ENCODE data around the gene GAL3ST3. TPM values are rescaled to one million over a fixed set of nuclear protein-coding genes. Genes with fewer than 3 reads are reported as not detected.

GAL3ST3 gene
- total RNA-seq, 4 donors from 2014 or later, result not detected

DNA sequence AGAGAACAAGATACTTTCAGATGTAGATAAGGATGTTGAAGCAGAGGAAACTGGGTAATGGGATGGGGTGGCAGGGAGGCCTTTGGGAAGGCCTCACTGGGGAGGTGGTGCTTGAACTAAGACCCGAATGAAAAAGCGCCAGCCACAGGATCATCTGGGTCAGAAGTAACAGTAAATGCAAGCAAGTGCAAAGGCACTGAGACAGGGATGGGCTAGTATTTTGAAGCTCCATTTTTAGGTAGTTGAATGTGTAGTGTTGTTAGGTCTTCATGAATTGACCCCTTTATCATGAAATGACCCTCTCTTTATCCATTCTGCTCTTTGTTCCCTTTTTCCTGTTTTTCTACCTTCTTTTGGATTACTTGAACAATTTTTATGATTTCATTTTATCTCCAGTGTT lies 14.9 kb upstream of the GAL3ST3 start:
- Histone ChIP-seq H3K4me1 (peaks cover 15% of the 10 kb centered on the region), H3K36me3 (peaks cover 92% of the 10 kb centered on the region), H3K9me3 (no peaks in the 10 kb centered on the region), H3K27ac (no peak overlapping the region), H3K27me3 (no peaks in the 10 kb centered on the region), H3K4me3 (no peak overlapping the region)
- no peak for TF ChIP-seq EP300 (IDR thresholded peaks at IDR 0.05)
- no peak for TF ChIP-seq POLR2AphosphoS5 (IDR thresholded peaks at IDR 0.05)
- no peak for TF ChIP-seq POLR2A (IDR thresholded peaks at IDR 0.05)
- TF ChIP-seq, protein P1, sequence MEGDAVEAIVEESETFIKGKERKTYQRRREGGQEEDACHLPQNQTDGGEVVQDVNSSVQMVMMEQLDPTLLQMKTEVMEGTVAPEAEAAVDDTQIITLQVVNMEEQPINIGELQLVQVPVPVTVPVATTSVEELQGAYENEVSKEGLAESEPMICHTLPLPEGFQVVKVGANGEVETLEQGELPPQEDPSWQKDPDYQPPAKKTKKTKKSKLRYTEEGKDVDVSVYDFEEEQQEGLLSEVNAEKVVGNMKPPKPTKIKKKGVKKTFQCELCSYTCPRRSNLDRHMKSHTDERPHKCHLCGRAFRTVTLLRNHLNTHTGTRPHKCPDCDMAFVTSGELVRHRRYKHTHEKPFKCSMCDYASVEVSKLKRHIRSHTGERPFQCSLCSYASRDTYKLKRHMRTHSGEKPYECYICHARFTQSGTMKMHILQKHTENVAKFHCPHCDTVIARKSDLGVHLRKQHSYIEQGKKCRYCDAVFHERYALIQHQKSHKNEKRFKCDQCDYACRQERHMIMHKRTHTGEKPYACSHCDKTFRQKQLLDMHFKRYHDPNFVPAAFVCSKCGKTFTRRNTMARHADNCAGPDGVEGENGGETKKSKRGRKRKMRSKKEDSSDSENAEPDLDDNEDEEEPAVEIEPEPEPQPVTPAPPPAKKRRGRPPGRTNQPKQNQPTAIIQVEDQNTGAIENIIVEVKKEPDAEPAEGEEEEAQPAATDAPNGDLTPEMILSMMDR (IDR thresholded peaks at IDR 0.05), result no peak
- peak in 1 of 2 donors; percentile 7 for DNase-seq (ENCODE audit: low spot score in 2 of 2)
- WGBS, result 94% methylated on average over 2 of the region's 2 CpGs

DNA sequence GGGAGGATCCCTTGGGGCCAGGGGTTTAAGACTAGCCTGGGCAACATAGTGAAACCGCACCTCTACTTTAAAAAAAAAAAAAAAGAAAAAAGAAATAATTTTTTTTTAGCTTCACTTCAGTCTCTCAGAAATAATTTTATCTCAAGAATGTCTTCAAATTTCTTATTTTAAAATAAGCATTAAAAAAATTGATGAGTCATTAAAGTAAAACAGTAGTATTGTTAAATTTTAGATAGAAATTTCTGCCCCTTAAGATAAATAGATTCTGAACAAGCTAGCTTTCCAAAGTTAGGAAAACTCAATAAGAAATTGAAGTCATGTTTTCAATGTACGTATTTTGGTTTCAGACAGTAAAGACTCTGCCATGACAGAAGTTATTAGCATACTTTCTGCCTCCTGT lies 13.4 kb upstream of the GAL3ST3 start:
- peak in 1 of 2 donors; percentile 24 for DNase-seq (ENCODE audit: low spot score in 2 of 2)
- no peaks in the 10 kb centered on the region for H3K9me3 ChIP-seq
- no peak overlapping the region for H3K4me3 ChIP-seq
- 91% methylated on average over 2 of the region's 2 CpGs for WGBS
- no peak overlapping the region for H3K27ac ChIP-seq
- H3K27me3 ChIP-seq, result no peaks in the 10 kb centered on the region
- TF ChIP-seq, protein P1 (IDR thresholded peaks at IDR 0.05), result no peak
- TF ChIP-seq POLR2AphosphoS5 (IDR thresholded peaks at IDR 0.05) (no peak), POLR2A (IDR thresholded peaks at IDR 0.05) (no peak), EP300 (IDR thresholded peaks at IDR 0.05) (no peak)
- H3K4me1 ChIP-seq, result no peaks in the 10 kb centered on the region
- H3K36me3 ChIP-seq, result peaks cover 99% of the 10 kb centered on the region

DNA sequence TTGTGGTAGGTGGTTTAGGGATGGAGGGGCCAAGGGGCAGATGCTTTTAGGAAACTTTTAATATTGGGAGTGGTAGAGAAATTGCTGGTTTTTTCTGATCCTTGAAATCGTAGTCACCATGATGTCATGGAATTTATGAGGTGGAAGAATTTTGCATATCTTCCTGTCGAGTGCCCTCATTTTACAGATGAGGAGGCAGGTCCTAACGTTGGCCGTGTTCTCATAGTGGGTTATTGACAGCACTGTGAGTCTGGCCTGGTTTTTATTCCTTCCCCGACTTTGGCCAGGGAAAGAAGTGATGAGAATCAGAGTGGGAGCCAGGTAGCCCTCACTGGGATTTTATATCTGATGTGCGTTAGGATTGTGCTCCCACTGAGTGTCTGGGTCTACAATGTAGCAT lies 12.3 kb upstream of the GAL3ST3 start:
- Histone ChIP-seq H3K27ac (no peak overlapping the region), H3K27me3 (no peaks in the 10 kb centered on the region), H3K4me3 (no peak overlapping the region), H3K36me3 (peaks cover 99% of the 10 kb centered on the region), H3K4me1 (no peaks in the 10 kb centered on the region), H3K9me3 (no peaks in the 10 kb centered on the region)
- peak; percentile 0 to 7 for DNase-seq (ENCODE audit: low spot score in 2 of 2)
- TF ChIP-seq POLR2A (IDR thresholded peaks at IDR 0.05), result no peak
- no peak for TF ChIP-seq POLR2AphosphoS5 (IDR thresholded peaks at IDR 0.05)
- TF ChIP-seq, protein P1 (IDR thresholded peaks at IDR 0.05), result no peak
- WGBS, result 77% methylated on average over 6 of the region's 6 CpGs

DNA sequence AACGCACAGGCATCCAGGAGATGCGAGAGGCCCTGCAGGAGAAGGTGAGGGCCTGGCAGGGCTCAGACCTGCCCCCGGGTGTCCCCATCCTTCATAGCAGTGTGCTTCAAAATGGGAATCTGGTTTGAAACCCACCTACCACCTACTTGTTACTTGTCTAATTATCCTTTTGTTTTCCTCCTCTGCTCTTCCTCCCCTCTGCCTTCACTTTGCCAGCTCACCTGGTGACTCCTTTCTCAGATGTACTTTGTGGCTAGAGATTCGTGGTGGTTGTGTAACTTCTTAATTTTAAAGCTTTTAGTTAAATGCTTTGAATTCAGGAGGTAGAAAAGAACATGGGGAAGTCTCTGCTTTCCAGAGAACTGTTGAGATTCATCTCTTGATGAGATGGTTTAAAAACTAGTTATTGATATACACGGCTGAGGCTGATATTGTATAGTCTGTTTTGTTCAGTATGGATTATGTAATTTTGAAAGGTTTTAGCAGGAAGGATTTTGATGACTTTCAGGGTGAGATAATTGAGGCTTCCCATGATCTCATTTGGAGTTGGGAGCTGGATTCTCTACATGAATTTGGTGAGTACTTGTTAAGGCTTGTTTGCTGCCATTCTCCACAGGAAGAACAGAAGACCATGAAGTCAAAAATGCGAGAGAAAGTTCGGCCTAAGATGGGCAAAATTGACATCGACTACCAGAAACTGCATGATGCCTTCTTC lies 11.2 kb upstream of the GAL3ST3 start:
- Histone ChIP-seq H3K4me3 (no peak overlapping the region), H3K27ac (no peak overlapping the region), H3K4me1 (no peaks in the 10 kb centered on the region), H3K9me3 (no peaks in the 10 kb centered on the region), H3K36me3 (peaks cover 100% of the 10 kb centered on the region), H3K27me3 (no peaks in the 10 kb centered on the region)
- no peak for DNase-seq (ENCODE audit: low spot score in 2 of 2)
- WGBS, result 62% methylated on average over 8 of the region's 8 CpGs
- TF ChIP-seq EP300 (IDR thresholded peaks at IDR 0.05), result no peak
- TF ChIP-seq, protein P1 (IDR thresholded peaks at IDR 0.05), result no peak
- no peak for TF ChIP-seq POLR2A (IDR thresholded peaks at IDR 0.05)
- TF ChIP-seq POLR2AphosphoS5 (IDR thresholded peaks at IDR 0.05), result no peak

DNA sequence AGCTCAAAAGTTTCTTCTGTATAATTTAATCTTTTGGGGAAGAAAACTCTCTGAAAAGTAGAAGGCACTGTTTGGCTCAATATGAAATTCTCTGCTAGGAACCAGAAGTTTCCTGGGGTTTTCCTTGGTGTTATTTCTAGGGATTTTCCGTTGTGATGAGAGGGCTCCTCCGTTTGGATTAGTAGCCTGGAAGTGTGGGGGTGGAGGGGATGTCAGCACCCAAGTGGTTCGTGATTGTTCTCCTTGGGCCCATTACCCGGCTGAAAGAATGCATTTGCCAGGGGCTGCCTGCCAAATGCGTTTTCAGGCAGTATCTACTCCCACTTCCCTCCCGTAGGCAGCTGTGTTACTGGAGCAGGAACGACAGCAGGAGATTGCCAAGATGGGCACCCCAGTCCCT lies 7.5 kb upstream of the GAL3ST3 start:
- H3K9me3 ChIP-seq, result no peaks in the 10 kb centered on the region
- H3K4me1 ChIP-seq, result peaks cover 20% of the 10 kb centered on the region
- H3K4me3 ChIP-seq, result no peak overlapping the region
- TF ChIP-seq EP300 (IDR thresholded peaks at IDR 0.05) (no peak), POLR2A (IDR thresholded peaks at IDR 0.05) (no peak), POLR2AphosphoS5 (IDR thresholded peaks at IDR 0.05) (no peak)
- TF ChIP-seq, protein P1 (IDR thresholded peaks at IDR 0.05), result no peak
- no peaks in the 10 kb centered on the region for H3K27me3 ChIP-seq
- H3K27ac ChIP-seq, result no peak overlapping the region
- H3K36me3 ChIP-seq, result peaks cover 78% of the 10 kb centered on the region
- no peak for DNase-seq (ENCODE audit: low spot score in 2 of 2)
- 45% methylated on average over 6 of the region's 7 CpGs for WGBS
